ENCODE measurements around the gene RELT.

The RELT gene, protein sequence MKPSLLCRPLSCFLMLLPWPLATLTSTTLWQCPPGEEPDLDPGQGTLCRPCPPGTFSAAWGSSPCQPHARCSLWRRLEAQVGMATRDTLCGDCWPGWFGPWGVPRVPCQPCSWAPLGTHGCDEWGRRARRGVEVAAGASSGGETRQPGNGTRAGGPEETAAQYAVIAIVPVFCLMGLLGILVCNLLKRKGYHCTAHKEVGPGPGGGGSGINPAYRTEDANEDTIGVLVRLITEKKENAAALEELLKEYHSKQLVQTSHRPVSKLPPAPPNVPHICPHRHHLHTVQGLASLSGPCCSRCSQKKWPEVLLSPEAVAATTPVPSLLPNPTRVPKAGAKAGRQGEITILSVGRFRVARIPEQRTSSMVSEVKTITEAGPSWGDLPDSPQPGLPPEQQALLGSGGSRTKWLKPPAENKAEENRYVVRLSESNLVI
- 27.9 to 223 (median 45.1) reads per million in 9 experiments for total RNA-seq

- Mint-ChIP-seq H3K4me1 (ENCODE audit: low read depth in 2 of 2) (peaks cover 27 to 44% of the 10 kb centered on the region in 2 donors), H3K36me3 (ENCODE audit: insufficient read depth) (peaks cover 52% of the 10 kb centered on the region), H3K27ac (peak within 1 kb of the TSS; percentile 89 to 94), H3K27me3 (no peaks in the 10 kb centered on the region), H3K9me3 (no peaks in the 10 kb centered on the region), H3K4me3 (peak within 1 kb of the TSS; percentile 76 to 82)
- peak; percentile 79 for ATAC-seq (replicated peaks)
- DNase-seq, result peak; percentile 95 to 99 (median 99)
Measured at GRCh38 chr11:73376160-73376802, at the start of gene RELT. Gene RELT (plus strand): TSS chr11:73376399. CDS start chr11:73389137, 12,738 bp downstream.

DNA sequence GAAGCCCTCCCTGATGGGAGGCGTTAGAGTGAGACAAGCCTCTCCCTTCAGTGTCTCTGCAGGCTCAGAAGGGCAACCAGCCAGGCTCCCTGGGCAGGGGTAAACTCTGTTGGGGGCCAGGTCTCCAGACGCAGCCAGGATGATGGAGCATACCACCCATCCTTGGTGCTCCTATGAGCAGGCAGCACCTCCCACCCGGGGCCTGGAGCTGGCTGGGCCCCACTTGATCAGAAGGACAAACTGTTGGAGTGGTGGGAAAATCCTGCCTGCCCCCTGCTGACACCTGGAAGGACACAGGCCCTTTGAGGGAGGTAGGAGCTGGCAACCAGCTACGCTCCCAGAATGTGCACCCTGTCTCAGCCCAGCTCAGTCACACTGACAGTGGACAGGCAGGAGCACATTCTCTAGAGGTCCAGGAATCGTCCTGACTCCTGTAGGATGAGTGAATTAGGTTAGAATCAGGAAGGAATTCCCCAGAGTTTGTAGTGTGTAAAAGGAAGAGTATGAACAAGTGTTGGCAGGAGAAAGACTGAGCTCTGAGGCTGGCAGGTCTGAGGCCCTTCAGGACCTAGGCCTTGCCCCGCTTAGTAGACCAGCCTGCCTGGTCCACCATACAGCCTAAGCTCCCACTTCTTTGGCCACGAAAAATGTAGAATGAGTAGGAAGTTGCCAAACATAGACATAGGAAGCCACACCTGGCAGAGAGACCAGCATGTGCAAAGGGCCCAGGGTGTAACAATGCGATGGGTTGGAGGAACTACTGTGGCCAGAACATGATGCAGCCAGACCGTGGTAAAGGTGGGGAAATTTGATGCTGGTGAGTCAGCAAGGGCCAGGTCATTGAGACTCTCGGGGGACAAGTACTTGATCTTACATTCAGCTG, 49.0 kb upstream of the RELT start:
- H3K9me3 Mint-ChIP-seq, result no peaks in the 10 kb centered on the region
- H3K27me3 Mint-ChIP-seq, result no peaks in the 10 kb centered on the region
- H3K4me1 Mint-ChIP-seq (ENCODE audit: low read depth in 2 of 2), result no peaks in the 10 kb centered on the region
- no peak for ATAC-seq (replicated peaks)
- no peak for DNase-seq
- no peak overlapping the region for H3K4me3 Mint-ChIP-seq
- no peaks in the 10 kb centered on the region for H3K36me3 Mint-ChIP-seq (ENCODE audit: insufficient read depth)
- H3K27ac Mint-ChIP-seq, result no peak overlapping the region

DNA sequence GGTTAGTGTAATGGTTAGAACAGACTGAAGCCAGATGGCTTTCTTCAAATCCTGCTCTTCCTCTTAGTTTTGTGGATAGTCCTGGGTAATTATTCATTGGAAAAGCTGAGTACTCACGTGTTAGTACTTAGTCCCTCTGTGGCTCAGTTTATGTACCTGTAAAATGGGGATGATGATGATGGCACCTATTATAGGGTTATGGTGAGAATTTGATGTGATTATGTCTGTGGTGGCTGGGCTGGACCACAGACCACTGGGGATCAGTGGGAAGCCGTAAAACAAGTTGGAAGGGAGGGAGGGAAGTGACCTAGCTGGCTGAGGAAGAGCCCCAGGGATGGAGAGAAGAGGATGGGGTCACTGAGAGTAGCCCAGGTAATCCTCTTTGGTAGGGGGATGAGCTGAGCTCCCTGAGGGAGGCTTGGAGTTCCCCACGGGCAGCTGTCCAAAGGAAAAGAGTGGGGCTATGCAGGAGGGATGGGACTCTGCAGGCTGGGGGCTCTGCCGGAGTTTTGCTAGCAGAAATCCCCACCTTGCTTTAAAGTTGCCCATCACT, 48.3 kb upstream of the RELT start:
- Mint-ChIP-seq H3K4me3 (no peak overlapping the region), H3K4me1 (ENCODE audit: low read depth in 2 of 2) (no peaks in the 10 kb centered on the region), H3K27me3 (no peaks in the 10 kb centered on the region), H3K27ac (no peak overlapping the region), H3K9me3 (no peaks in the 10 kb centered on the region), H3K36me3 (ENCODE audit: insufficient read depth) (no peaks in the 10 kb centered on the region)
- no peak for ATAC-seq (replicated peaks)
- no peak for DNase-seq

GRCh38 chr11:73330569-73331093, 45.6 kb upstream of the RELT start:
- H3K36me3 Mint-ChIP-seq (ENCODE audit: insufficient read depth), result no peaks in the 10 kb centered on the region
- no peaks in the 10 kb centered on the region for H3K4me1 Mint-ChIP-seq (ENCODE audit: low read depth in 2 of 2)
- H3K27me3 Mint-ChIP-seq, result peaks cover 0 to under 1% of the 10 kb centered on the region in 2 donors
- no peak overlapping the region for H3K4me3 Mint-ChIP-seq
- H3K9me3 Mint-ChIP-seq, result no peaks in the 10 kb centered on the region
- H3K27ac Mint-ChIP-seq, result no peak overlapping the region
- ATAC-seq (replicated peaks) (no peak), DNase-seq (no peak)

GRCh38 chr11:73331138-73331916, 44.9 kb upstream of the RELT start:
- peaks cover 0 to 8% of the 10 kb centered on the region in 2 donors for H3K27me3 Mint-ChIP-seq
- no peaks in the 10 kb centered on the region for H3K36me3 Mint-ChIP-seq (ENCODE audit: insufficient read depth)
- no peak for ATAC-seq (replicated peaks)
- H3K9me3 Mint-ChIP-seq, result no peaks in the 10 kb centered on the region
- H3K27ac Mint-ChIP-seq, result no peak overlapping the region
- no peak for DNase-seq
- H3K4me1 Mint-ChIP-seq (ENCODE audit: low read depth in 2 of 2), result no peaks in the 10 kb centered on the region
- H3K4me3 Mint-ChIP-seq, result no peak overlapping the region

DNA sequence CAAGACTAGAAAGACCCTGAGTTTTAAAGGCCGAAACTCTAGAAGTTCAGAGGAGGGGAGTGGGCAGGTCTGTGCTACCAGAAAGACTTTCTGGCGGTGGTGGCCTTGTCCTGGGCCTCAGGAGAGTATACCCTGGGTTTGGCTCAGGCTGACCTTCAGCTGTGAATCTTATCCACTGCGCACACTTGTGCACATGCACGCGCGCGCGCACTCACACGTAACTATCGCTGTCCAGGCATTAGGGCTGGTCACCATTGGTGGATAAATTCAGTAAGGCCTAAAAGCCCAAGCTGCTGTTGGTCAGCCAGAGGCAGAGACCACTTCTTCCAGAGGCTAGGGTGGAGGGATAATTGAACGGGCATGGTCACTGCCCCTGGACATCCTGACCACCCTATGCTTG, 43.0 kb upstream of the RELT start:
- Mint-ChIP-seq H3K27ac (no peak overlapping the region), H3K4me3 (no peak overlapping the region), H3K27me3 (peaks cover 0 to 13% of the 10 kb centered on the region in 2 donors), H3K4me1 (ENCODE audit: low read depth in 2 of 2) (no peaks in the 10 kb centered on the region), H3K36me3 (ENCODE audit: insufficient read depth) (peaks cover under 1% of the 10 kb centered on the region), H3K9me3 (no peaks in the 10 kb centered on the region)
- no peak for DNase-seq
- ATAC-seq (replicated peaks), result no peak

- no peaks in the 10 kb centered on the region for H3K9me3 Mint-ChIP-seq
- H3K27me3 Mint-ChIP-seq, result peaks cover 0 to 13% of the 10 kb centered on the region in 2 donors
- no peak for ATAC-seq (replicated peaks)
- DNase-seq, result no peak
- no peaks in the 10 kb centered on the region for H3K4me1 Mint-ChIP-seq (ENCODE audit: low read depth in 2 of 2)
- H3K4me3 Mint-ChIP-seq, result no peak overlapping the region
- peaks cover 2% of the 10 kb centered on the region for H3K36me3 Mint-ChIP-seq (ENCODE audit: insufficient read depth)
- no peak overlapping the region for H3K27ac Mint-ChIP-seq
Measured at GRCh38 chr11:73333640-73334383, 42.4 kb upstream of the RELT start.

DNA sequence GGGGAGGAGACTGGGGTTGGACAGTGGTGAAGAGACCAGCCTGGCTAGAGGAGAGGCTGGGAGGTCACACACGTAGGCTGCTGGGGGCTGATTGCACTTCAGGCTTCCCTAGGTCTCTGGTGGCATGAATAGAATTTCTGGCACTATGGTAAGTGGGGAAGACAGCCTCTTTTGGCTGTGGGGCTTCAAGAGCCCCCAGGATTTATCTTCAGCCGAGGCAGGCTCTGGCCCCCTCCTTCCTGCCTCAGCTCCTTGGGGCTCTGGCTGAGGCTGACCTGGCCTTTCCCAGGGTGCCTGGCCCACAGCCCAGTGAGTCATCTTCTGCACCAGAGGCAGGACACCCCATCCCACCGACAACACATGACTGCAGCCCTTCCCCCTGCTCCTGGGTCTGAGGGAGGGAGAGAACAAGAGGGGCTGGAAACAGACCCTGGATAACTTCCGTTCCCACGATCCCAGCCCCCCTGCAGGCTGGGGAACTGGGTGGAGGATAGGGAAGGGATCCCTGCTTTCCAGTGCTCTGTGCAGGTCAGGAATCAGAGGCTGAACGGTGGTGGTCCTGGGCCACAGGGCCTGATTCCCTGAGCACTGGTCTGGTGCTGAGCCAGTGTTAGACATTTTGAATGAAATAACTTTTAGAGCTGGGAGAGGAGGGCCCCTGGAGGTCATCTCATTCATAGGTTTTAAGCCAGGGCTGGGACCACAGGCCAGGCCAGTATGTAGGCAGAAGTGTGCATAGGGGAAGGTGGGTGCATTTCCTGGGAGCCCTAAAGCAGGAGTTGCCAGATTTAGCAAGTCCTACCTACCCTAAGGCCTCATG, 41.6 kb upstream of the RELT start:
- H3K4me3 Mint-ChIP-seq, result no peak overlapping the region
- H3K27ac Mint-ChIP-seq, result no peak overlapping the region
- peaks cover 0 to 13% of the 10 kb centered on the region in 2 donors for H3K27me3 Mint-ChIP-seq

DNA sequence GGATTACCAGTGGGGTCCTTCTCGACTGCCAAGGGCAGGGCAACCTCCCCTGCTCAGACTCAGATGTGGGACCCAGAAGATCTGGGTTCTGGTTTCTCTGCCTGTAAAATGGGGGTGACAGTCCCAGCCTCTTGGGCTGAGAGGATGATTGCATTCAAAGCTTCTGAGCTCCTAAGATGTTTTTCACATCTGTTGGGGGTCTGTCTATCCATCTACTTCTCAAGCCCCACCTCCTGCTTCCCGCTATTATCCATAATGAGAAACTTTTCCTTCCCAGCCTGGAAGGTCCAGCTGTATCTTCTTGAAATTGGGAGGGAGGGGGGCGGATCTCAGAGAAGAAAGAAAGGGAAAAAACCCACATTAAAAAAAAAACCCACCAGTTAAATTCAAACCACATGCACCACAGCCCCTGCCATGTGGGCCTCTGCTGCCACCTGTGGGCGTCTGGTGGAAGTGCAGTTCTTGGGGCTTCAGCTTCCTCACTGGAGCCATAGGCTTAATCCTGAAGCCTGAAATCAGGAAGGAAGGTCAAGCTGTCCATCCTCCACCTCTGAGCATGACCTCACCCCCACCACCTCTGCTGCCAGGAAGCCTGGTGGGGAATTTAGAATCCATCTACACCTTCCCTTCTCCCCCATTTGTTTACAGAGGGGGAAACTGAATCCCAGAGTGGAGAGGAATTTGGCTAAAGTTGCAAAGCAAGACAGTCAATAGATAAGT, 40.8 kb upstream of the RELT start:
- Mint-ChIP-seq H3K4me3 (no peak overlapping the region), H3K36me3 (ENCODE audit: insufficient read depth) (peaks cover 2% of the 10 kb centered on the region), H3K27me3 (peaks cover 0 to 13% of the 10 kb centered on the region in 2 donors), H3K4me1 (ENCODE audit: low read depth in 2 of 2) (no peaks in the 10 kb centered on the region), H3K9me3 (no peaks in the 10 kb centered on the region), H3K27ac (no peak overlapping the region)
- DNase-seq (peak; percentile 75 to 81 (median 77)), ATAC-seq (replicated peaks) (peak; percentile 88)

More for the DNA sequence above, 41.6 kb upstream of the RELT start:
- no peaks in the 10 kb centered on the region for H3K4me1 Mint-ChIP-seq (ENCODE audit: low read depth in 2 of 2)
- H3K36me3 Mint-ChIP-seq (ENCODE audit: insufficient read depth), result peaks cover 2% of the 10 kb centered on the region
- DNase-seq, result no peak
- ATAC-seq (replicated peaks), result no peak
- H3K9me3 Mint-ChIP-seq, result no peaks in the 10 kb centered on the region

DNA sequence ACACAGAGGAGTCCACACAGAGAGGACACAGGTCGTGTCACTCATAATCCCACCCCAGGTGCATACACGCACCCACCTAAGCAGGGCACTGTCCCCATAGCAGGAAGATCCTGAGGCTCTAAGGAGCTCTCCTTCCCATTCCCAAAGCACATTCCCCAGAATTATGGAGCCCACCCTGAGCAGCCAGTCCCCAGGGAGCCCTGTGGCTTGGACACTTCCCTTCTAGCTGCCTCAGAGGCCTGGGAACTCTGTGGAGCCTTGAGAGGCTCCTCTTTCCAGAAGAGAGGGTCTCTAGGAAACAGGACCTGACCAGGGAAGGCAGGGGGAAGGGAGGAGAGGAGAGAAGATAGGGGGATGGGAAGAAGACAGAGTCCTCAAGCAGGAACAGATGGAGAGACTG, 38.4 kb upstream of the RELT start:
- Mint-ChIP-seq H3K27ac (no peak overlapping the region), H3K4me3 (no peak overlapping the region), H3K36me3 (ENCODE audit: insufficient read depth) (peaks cover 2% of the 10 kb centered on the region), H3K4me1 (ENCODE audit: low read depth in 2 of 2) (no peaks in the 10 kb centered on the region), H3K9me3 (no peaks in the 10 kb centered on the region), H3K27me3 (peaks cover 0 to 13% of the 10 kb centered on the region in 2 donors)
- DNase-seq, result no peak
- ATAC-seq (replicated peaks), result no peak

GRCh38 chr11:73338279-73338678, 37.9 kb upstream of the RELT start:
- Mint-ChIP-seq H3K9me3 (no peaks in the 10 kb centered on the region), H3K27me3 (peaks cover 0 to 13% of the 10 kb centered on the region in 2 donors), H3K4me1 (ENCODE audit: low read depth in 2 of 2) (no peaks in the 10 kb centered on the region), H3K27ac (no peak overlapping the region), H3K36me3 (ENCODE audit: insufficient read depth) (peaks cover 2% of the 10 kb centered on the region), H3K4me3 (no peak overlapping the region)
- DNase-seq, result no peak
- no peak for ATAC-seq (replicated peaks)

Measured in effector memory CD8-positive, alpha-beta T cell (primary cell).